Psoas muscle (tissue), 8 donors: ENCODE results near the gene TFAM. TPM values are rescaled to one million over a fixed set of nuclear protein-coding genes. Genes with fewer than 3 reads are reported as not detected.

Experiments
- ATAC-seq, 4 donors: fragments of 200-7000 bp; cut with Tn5 transposase; one replicate each; pipeline ENCODE4 v1.9.1; 2020; ENCODE audit warnings: moderate library complexity in 3 of 4, mild to moderate bottlenecking in 2 of 4
- DNase-seq, 2 donors: peaks; one replicate each; pipeline ENCODE4 v3.0.0-alpha.2; 2020
- H3K27ac ChIP-seq: fragments of 200-600 bp; one replicate; pipeline ENCODE4 v1.8.0; 2022
- H3K27me3 ChIP-seq, 3 donors: fragments of 200-600 bp in 1 of 3; one replicate each; pipeline versions ENCODE4 v1.6.1 to v1.8.0; 2013 to 2022; ENCODE audit warnings: low read length in 2 of 3, mild to moderate bottlenecking in 2 of 3, moderate library complexity in 1 of 3; ENCODE audit not compliant: insufficient read depth in 3 of 3
- H3K36me3 ChIP-seq, 2 donors: fragments of 200-600 bp in 1 of 2; one replicate each; pipeline versions ENCODE4 v1.6.1 to v1.8.0; 2013 to 2022; ENCODE audit warnings: low read depth in 1 of 2, mild to moderate bottlenecking in 1 of 2, moderate library complexity in 1 of 2; ENCODE audit not compliant: insufficient read depth in 1 of 2
- H3K4me1 ChIP-seq: fragments of 200-600 bp; one replicate; pipeline ENCODE4 v1.8.0; 2022
- H3K4me3 ChIP-seq: fragments of 200-600 bp; one replicate; pipeline ENCODE4 v1.8.0; 2022; ENCODE audit warnings: mild to moderate bottlenecking
- H3K9me3 ChIP-seq: fragments of 200-600 bp; one replicate; pipeline ENCODE4 v1.8.0; 2022
- WGBS, 3 donors: extraction: QIAGEN DNeasy Blood & Tissue Kit; methylation state at CpG; one replicate each; pipeline versions ENCODE4 v1.1.6 to v1.1.7; 2013; 5-methylcytosine and 5-hydroxymethylcytosine counted together
- intact Hi-C, 2 donors: fragments of 100-400 bp; cut with DNase I; formaldehyde crosslinking; loops; one replicate each; pipeline versions ENCODE4 v1.11.0 to v1.14.2; 2022
- polyA plus RNA-seq, 3 donors: library from polyadenylated mRNA; stranded (reverse); fragments of 200-250 nt; gene quantifications; one replicate each; pipeline ENCODE4 v1.2.3, GENCODE V29; 2013
- total RNA-seq, 4 donors: library from RNA; stranded (reverse); fragmentation: NEBNext Ultra II Directional in 2 of 4; extraction: Animal tissue kit (Norgen Biotek cat#: 25700) in 2 of 4; gene quantifications; one replicate each; pipeline versions ENCODE4 v1.2.1 to v1.2.4, GENCODE V29; 2021 to 2023
- TF ChIP-seq, protein P1 (sequence below): fragments of 200-600 bp; IDR thresholded peaks from one replicate; pipeline ENCODE4 v1.8.0; 2022; ENCODE audit warnings: antibody characterized with exemption
- donor health status: healthy with polysubstance abuse.
- donor health status: DM: no; HTN: no; CAD: no; lungs with moderate emphysema.
- donor health status: Bipolar disorder and iron deficiency.
- donor health status: healthy.
- donor health status: DM: yes; HTN: yes; CAD: no.
- donor health status: DM: no; HTN: no; CAD: no.
- donor health status: DM: no; HTN: no; CAD: no.
- donor health status: DM: yes; HTN: yes; CAD: no.

Gene TFAM
- total and polyA plus RNA-seq, 7 donors: 10.0 to 36.0 (median 24.4) TPM

DNA sequence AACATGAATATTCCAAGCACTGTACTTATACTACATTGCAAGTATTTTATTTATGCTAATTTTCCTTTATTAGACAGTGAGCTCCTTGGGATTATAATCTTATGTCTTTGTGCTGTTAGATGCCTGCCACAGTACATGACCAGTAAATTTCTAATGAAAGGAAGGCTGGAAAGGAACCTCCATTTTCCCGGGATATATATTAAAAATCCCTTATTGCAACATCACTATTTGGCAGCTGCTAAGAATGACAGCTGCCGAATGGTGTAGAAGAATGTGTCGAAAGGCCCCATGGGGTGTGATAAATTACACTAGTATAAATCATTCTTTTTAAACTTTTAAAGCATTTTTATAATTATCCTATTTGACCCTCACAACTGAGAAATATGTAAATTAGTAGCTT lies 59.1 kb downstream of the TFAM start:
- Histone ChIP-seq H3K27me3 (no peaks in the 10 kb centered on the region), H3K36me3 (no peaks in the 10 kb centered on the region), H3K9me3 (peaks cover 7% of the 10 kb centered on the region), H3K27ac (no peak overlapping the region), H3K4me1 (no peaks in the 10 kb centered on the region), H3K4me3 (no peak overlapping the region)
- no peak for DNase-seq
- TF ChIP-seq, protein P1, sequence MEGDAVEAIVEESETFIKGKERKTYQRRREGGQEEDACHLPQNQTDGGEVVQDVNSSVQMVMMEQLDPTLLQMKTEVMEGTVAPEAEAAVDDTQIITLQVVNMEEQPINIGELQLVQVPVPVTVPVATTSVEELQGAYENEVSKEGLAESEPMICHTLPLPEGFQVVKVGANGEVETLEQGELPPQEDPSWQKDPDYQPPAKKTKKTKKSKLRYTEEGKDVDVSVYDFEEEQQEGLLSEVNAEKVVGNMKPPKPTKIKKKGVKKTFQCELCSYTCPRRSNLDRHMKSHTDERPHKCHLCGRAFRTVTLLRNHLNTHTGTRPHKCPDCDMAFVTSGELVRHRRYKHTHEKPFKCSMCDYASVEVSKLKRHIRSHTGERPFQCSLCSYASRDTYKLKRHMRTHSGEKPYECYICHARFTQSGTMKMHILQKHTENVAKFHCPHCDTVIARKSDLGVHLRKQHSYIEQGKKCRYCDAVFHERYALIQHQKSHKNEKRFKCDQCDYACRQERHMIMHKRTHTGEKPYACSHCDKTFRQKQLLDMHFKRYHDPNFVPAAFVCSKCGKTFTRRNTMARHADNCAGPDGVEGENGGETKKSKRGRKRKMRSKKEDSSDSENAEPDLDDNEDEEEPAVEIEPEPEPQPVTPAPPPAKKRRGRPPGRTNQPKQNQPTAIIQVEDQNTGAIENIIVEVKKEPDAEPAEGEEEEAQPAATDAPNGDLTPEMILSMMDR: no peak
- 24 to 34% (median 29%) methylated on average over 3 of the region's 3 CpGs for WGBS, 3 donors
- ATAC-seq: no peak
- intact Hi-C loops: no loop called here

- TF ChIP-seq, protein P1: no peak
- WGBS, 3 donors: 37 to 52% (median 45%) methylated on average over 6 of the region's 6 CpGs
- Histone ChIP-seq H3K27ac (no peak overlapping the region), H3K36me3 (no peaks in the 10 kb centered on the region), H3K27me3 (no peaks in the 10 kb centered on the region), H3K4me1 (no peaks in the 10 kb centered on the region), H3K4me3 (no peak overlapping the region), H3K9me3 (peaks cover 7% of the 10 kb centered on the region)
- no peak for DNase-seq
- intact Hi-C loops: no loop called here
- ATAC-seq: no peak
These were observed 59.7 kb downstream of the TFAM start for GRCh38 chr10:58444876-58445275.

DNA sequence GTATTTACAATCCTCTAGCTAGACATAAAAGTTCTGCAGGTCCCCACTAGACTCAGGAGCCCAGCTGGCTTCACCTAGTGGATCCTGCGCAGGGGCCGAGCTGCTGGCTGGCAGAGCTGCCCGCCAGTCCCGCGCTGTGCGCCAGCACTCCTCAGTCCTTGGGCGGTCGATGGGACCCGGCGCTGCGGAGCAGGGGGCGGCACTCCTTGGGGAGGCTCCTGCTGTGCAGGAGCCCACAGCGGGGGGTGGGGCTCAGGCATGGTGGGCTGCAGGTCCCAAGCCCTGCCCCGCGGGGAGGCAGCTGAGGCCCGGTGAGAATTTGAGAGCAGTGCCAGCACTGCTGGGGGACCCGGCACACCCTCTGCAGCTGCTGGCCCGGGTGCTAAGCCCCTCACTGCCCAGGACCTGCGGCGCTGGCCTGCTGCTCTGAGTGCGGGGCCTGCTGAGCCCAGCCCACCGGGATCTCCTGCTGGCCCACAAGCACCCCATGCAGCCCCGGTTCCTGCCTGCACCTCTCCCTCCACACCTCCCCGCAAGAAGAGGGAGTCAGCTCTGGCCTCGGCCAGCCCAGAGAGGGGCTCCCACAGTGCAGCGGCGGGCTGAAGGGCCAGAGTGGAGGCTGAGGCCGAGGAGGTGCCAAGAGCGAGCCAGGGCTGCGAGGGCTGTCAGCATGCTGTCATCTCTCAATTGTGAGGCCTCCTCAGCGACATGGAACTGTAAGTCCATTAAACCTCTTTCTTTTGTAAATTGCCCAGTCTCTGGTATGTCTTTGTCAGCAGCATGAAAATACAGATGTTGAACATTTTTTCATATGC lies 63.1 kb downstream of the TFAM start:
- H3K27ac ChIP-seq: no peak overlapping the region
- H3K27me3 ChIP-seq: no peaks in the 10 kb centered on the region
- no peaks in the 10 kb centered on the region for H3K9me3 ChIP-seq
- no peak overlapping the region for H3K4me3 ChIP-seq
- DNase-seq (no peak), ATAC-seq (no peak)
- intact Hi-C loops: no loop called here
- H3K4me1 ChIP-seq: no peaks in the 10 kb centered on the region
- no peaks in the 10 kb centered on the region for H3K36me3 ChIP-seq
- WGBS, 3 donors: 96 to 98% (median 96%) methylated on average over 31 of the region's 31 CpGs
- TF ChIP-seq, protein P1: no peak

Other genes starting within 250 kb of the TFAM start
- gene IPMK, start 117.5 kb upstream of the TFAM start, total RNA-seq: 10 to 100 TPM in 1 of 4 donors, 1 to 10 TPM in 3; 3.7 to 10.8 (median 4.4) TPM
- gene IPMK, start 117.5 kb upstream of the TFAM start, polyA plus RNA-seq: 1 to 10 TPM; 2.3 to 5.6 (median 2.6) TPM
- gene CISD1, start 116.2 kb upstream of the TFAM start, total RNA-seq: 100 to 1,000 TPM in 3 of 4 donors, 10 to 100 TPM in 1; 64.5 to 134 (median 112) TPM
- 10 to 100 TPM; 87.7 to 95.3 (median 89.1) TPM for gene CISD1, start 116.2 kb upstream of the TFAM start, polyA plus RNA-seq
- 100 to 1,000 TPM in 1 of 4 donors, 10 to 100 TPM in 3; 36.6 to 115 (median 46.6) TPM for gene UBE2D1, start 50.4 kb upstream of the TFAM start, total RNA-seq
- gene UBE2D1, start 50.4 kb upstream of the TFAM start, polyA plus RNA-seq: 100 to 1,000 TPM in 2 of 3 donors, 10 to 100 TPM in 1; 23.8 to 120 (median 104) TPM
- 10 to 100 TPM in 1 of 4 donors, 1 to 10 TPM in 3; 6.3 to 13.2 (median 7.5) TPM for gene BICC1, start 127.5 kb downstream of the TFAM start, total RNA-seq
- gene BICC1, start 127.5 kb downstream of the TFAM start, polyA plus RNA-seq: 1 to 10 TPM; 4.7 to 7.6 (median 4.8) TPM